Activated CD8-positive, alpha-beta memory T cell treated with anti-CD3 and anti-CD28 coated beads, Interleukin-2, amount 10 ng/mL, durations not matched to agents 7 days and 5 days (primary cell): ENCODE measurements around the gene UBXN11. TPM values are rescaled to one million over a fixed set of nuclear protein-coding genes. Genes with fewer than 3 reads are reported as not detected.
"Not testable (repeated sequence)": the region's sequence is repeated elsewhere in the genome, so short reads cannot be mapped to it uniquely, and the experiment has no call there.

Experiments
- ATAC-seq: fragments of 150-1000 bp; cut with Tn5 transposase; one replicate; pipeline ENCODE4 v1.10.0; 2021; ENCODE audit warnings: moderate library complexity
- CTCF ChIA-PET: fragments of 350-600 bp; sonication (Branson Sonifier 250); formaldehyde crosslinking; loops from one replicate; lab custom pipeline; 2021; ENCODE audit warnings: antibody characterized with exemption; lab: Charles Lee
- DNase-seq: peaks from one replicate; pipeline ENCODE4 v3.0.0-alpha.2; 2020
- H3K27ac Mint-ChIP-seq: one replicate; pipeline ENCODE4 v1.8.0; 2021; ENCODE audit warnings: mild to moderate bottlenecking, mixed read lengths
- H3K27me3 Mint-ChIP-seq: one replicate; pipeline ENCODE4 v1.8.0; 2021; ENCODE audit warnings: mixed read lengths
- H3K36me3 Mint-ChIP-seq: one replicate; pipeline ENCODE4 v1.8.0; 2021; ENCODE audit warnings: mild to moderate bottlenecking, mixed read lengths
- H3K4me1 Mint-ChIP-seq: one replicate; pipeline ENCODE4 v1.8.0; 2021; ENCODE audit warnings: mixed read lengths
- H3K4me3 Mint-ChIP-seq: one replicate; pipeline ENCODE4 v1.8.0; 2021; ENCODE audit warnings: mild to moderate bottlenecking, moderate library complexity, mixed read lengths
- H3K9me3 Mint-ChIP-seq: one replicate; pipeline ENCODE4 v1.8.0; 2022; ENCODE audit warnings: low read depth, mixed read lengths
- total RNA-seq, 2 experiments: library from RNA; stranded (reverse); gene quantifications; one replicate each; pipeline ENCODE4 v1.2.3, GENCODE V29; 2021

UBXN11 gene
- total RNA-seq, 2 experiments from 2014 or later: 27.7 to 39.3 TPM

GRCh38 chr1:26329380-26329779 lies 22.9 kb upstream of the UBXN11 start:
- DNase-seq, H3K9me3 Mint-ChIP-seq, H3K4me3 Mint-ChIP-seq, ATAC-seq, H3K27me3 Mint-ChIP-seq, H3K27ac Mint-ChIP-seq, H3K36me3 Mint-ChIP-seq, H3K4me1 Mint-ChIP-seq: not testable (repeated sequence)
- CTCF ChIA-PET: interaction anchor here (0.6 to 2.7 kb wide), 9 partner anchors 8 to 88 kb away, joined by 3 to 14 read pairs (median 3); no protein-coding TSS in a partner anchor

GRCh38 chr1:26328597-26328996 lies 22.2 kb upstream of the UBXN11 start:
- Mint-ChIP-seq H3K9me3 (no peaks in the 10 kb centered on the region), H3K27me3 (no peaks in the 10 kb centered on the region), H3K36me3 (peaks cover 9% of the 10 kb centered on the region), H3K4me3 (no peak overlapping the region), H3K27ac (no peak overlapping the region), H3K4me1 (peaks cover 1% of the 10 kb centered on the region)
- DNase-seq: no peak
- CTCF ChIA-PET: interaction anchor here (0.6 to 2.7 kb wide), 8 partner anchors 30 to 158 kb away, joined by 3 to 14 read pairs (median 4); partner anchors contain the start of gene ZNF593
- ATAC-seq: no peak

- Mint-ChIP-seq H3K4me3 (no peak overlapping the region), H3K4me1 (peaks cover 6% of the 10 kb centered on the region), H3K27me3 (no peaks in the 10 kb centered on the region), H3K9me3 (no peaks in the 10 kb centered on the region), H3K36me3 (peaks cover 14% of the 10 kb centered on the region), H3K27ac (no peak overlapping the region)
- no peak for DNase-seq
- ATAC-seq: no peak
- CTCF ChIA-PET: interaction anchor here (0.9 to 2.7 kb wide), 9 partner anchors 31 to 158 kb away, joined by 3 to 19 read pairs (median 4); partner anchors contain the start of gene ZNF593
These were observed 21.5 kb upstream of the UBXN11 start for GRCh38 chr1:26327956-26328362.

GRCh38 chr1:26324550-26324949 lies 18.1 kb upstream of the UBXN11 start:
- CTCF ChIA-PET: interaction anchor here (1.3 kb wide), 1 partner anchor 39 kb away, joined by 3 read pairs; no protein-coding TSS in a partner anchor
- no peak overlapping the region for H3K27ac Mint-ChIP-seq

GRCh38 chr1:26323382-26323781 lies 16.9 kb upstream of the UBXN11 start:
- H3K4me1 Mint-ChIP-seq: peaks cover 36% of the 10 kb centered on the region
- no peaks in the 10 kb centered on the region for H3K9me3 Mint-ChIP-seq
- peaks cover 47% of the 10 kb centered on the region for H3K36me3 Mint-ChIP-seq
- H3K27ac Mint-ChIP-seq: no peak overlapping the region
- DNase-seq (no peak), ATAC-seq (no peak)
- CTCF ChIA-PET: interaction anchor here (0.9 to 28.6 kb wide), 7 partner anchors 13 to 159 kb away, joined by 3 to 1010 read pairs (median 8); partner anchors contain the start of gene SH3BGRL3
- H3K27me3 Mint-ChIP-seq: no peaks in the 10 kb centered on the region
- no peak overlapping the region for H3K4me3 Mint-ChIP-seq

More at GRCh38 chr1:26324550-26324949, 18.1 kb upstream of the UBXN11 start:
- H3K27me3 Mint-ChIP-seq: no peaks in the 10 kb centered on the region
- no peaks in the 10 kb centered on the region for H3K9me3 Mint-ChIP-seq
- no peak for ATAC-seq
- peaks cover 34% of the 10 kb centered on the region for H3K4me1 Mint-ChIP-seq
- no peak overlapping the region for H3K4me3 Mint-ChIP-seq
- peaks cover 37% of the 10 kb centered on the region for H3K36me3 Mint-ChIP-seq
- no peak for DNase-seq

GRCh38 chr1:26322042-26322331 lies 15.6 kb upstream of the UBXN11 start:
- H3K9me3 Mint-ChIP-seq: no peaks in the 10 kb centered on the region
- peaks cover 56% of the 10 kb centered on the region for H3K36me3 Mint-ChIP-seq
- no peak for ATAC-seq
- H3K4me3 Mint-ChIP-seq: no peak overlapping the region
- CTCF ChIA-PET: interaction anchor here (0.6 to 28.6 kb wide), 35 partner anchors 8 to 180 kb away, joined by 3 to 1010 read pairs (median 5); partner anchors contain the start of genes C1orf232, CEP85, DHDDS and SH3BGRL3
- DNase-seq: no peak
- H3K27me3 Mint-ChIP-seq: no peaks in the 10 kb centered on the region
- peaks cover 45% of the 10 kb centered on the region for H3K4me1 Mint-ChIP-seq
- peak overlapping the region; percentile 95 for H3K27ac Mint-ChIP-seq

- Mint-ChIP-seq H3K4me3 (peak overlapping the region; percentile 73), H3K4me1 (peaks cover 49% of the 10 kb centered on the region), H3K27ac (peak overlapping the region; percentile 95), H3K27me3 (no peaks in the 10 kb centered on the region), H3K9me3 (no peaks in the 10 kb centered on the region), H3K36me3 (peaks cover 56% of the 10 kb centered on the region)
- CTCF ChIA-PET: interaction anchor here (0.6 to 28.6 kb wide), 40 partner anchors 8 to 179 kb away, joined by 3 to 1010 read pairs (median 5); partner anchors contain the start of genes C1orf232, CEP85, DHDDS and SH3BGRL3
- peak; percentile 74 for ATAC-seq
- DNase-seq: peak; percentile 97
These were observed 15.0 kb upstream of the UBXN11 start for GRCh38 chr1:26321315-26322041.

- DNase-seq: no peak
- Mint-ChIP-seq H3K9me3 (no peaks in the 10 kb centered on the region), H3K27ac (peak overlapping the region; percentile 95), H3K36me3 (peaks cover 56% of the 10 kb centered on the region), H3K4me1 (peaks cover 55% of the 10 kb centered on the region), H3K27me3 (no peaks in the 10 kb centered on the region), H3K4me3 (peak overlapping the region; percentile 97)
- ATAC-seq: peak; percentile 8
- CTCF ChIA-PET: interaction anchor here (0.9 to 28.6 kb wide), 26 partner anchors 9 to 277 kb away, joined by 3 to 1010 read pairs (median 6); partner anchors contain the start of genes C1orf232, CEP85, DHDDS and SH3BGRL3
These were observed 14.5 kb upstream of the UBXN11 start for GRCh38 chr1:26320896-26321295.

- H3K27me3 Mint-ChIP-seq: no peaks in the 10 kb centered on the region
- peaks cover 46% of the 10 kb centered on the region for H3K36me3 Mint-ChIP-seq
- CTCF ChIA-PET: interaction anchor here (1.0 to 28.6 kb wide), 19 partner anchors 8 to 149 kb away, joined by 3 to 1010 read pairs (median 5); partner anchors contain the start of genes C1orf232, CEP85, SH3BGRL3 and UBXN11
- peak overlapping the region; percentile 69 for H3K27ac Mint-ChIP-seq
- no peaks in the 10 kb centered on the region for H3K9me3 Mint-ChIP-seq
- peak overlapping the region; percentile 97 for H3K4me3 Mint-ChIP-seq
- DNase-seq (peak; percentile 70), ATAC-seq (no peak)
- peaks cover 75% of the 10 kb centered on the region for H3K4me1 Mint-ChIP-seq
These were observed 12.1 kb upstream of the UBXN11 start for GRCh38 chr1:26318338-26319064.

GRCh38 chr1:26317612-26318337 lies 11.3 kb upstream of the UBXN11 start, which contains the start of gene CD52:
Gene CD52 (plus strand): TSS chr1:26317958. CDS start chr1:26318018, 60 bp downstream.
- Mint-ChIP-seq H3K4me3 (peak within 1 kb of the TSS; percentile 97), H3K27me3 (no peaks in the 10 kb centered on the region)
- CTCF ChIA-PET: interaction anchor here (0.9 to 28.6 kb wide), 17 partner anchors 7 to 148 kb away, joined by 3 to 1010 read pairs (median 5); partner anchors contain the start of genes C1orf232, CEP85, SH3BGRL3 and UBXN11

GRCh38 chr1:26317146-26317545 lies 10.7 kb upstream of the UBXN11 start:
- ATAC-seq: no peak
- Mint-ChIP-seq H3K27me3 (no peaks in the 10 kb centered on the region), H3K4me3 (peak overlapping the region; percentile 97), H3K4me1 (peaks cover 70% of the 10 kb centered on the region), H3K9me3 (no peaks in the 10 kb centered on the region), H3K27ac (peak overlapping the region; percentile 69), H3K36me3 (peaks cover 34% of the 10 kb centered on the region)
- DNase-seq: no peak
- CTCF ChIA-PET: interaction anchor here (0.9 to 28.6 kb wide), 8 partner anchors 9 to 83 kb away, joined by 3 to 1010 read pairs (median 7); partner anchors contain the start of genes CEP85, SH3BGRL3 and UBXN11

More at GRCh38 chr1:26317612-26318337, 11.3 kb upstream of the UBXN11 start, which contains the start of gene CD52:
- Mint-ChIP-seq H3K27ac (peak within 1 kb of the TSS; percentile 74), H3K36me3 (peaks cover 40% of the 10 kb centered on the region), H3K9me3 (no peaks in the 10 kb centered on the region), H3K4me1 (peaks cover 75% of the 10 kb centered on the region)
- ATAC-seq (peak; percentile 83), DNase-seq (peak; percentile 92)
